MCF 10A (cell line): ENCODE measurements around the gene MAPK1IP1L. TPM values are rescaled to one million over a fixed set of nuclear protein-coding genes. Genes with fewer than 3 reads are reported as not detected.

ENCODE experiments used
- BruUV-seq: library from RNA; stranded (reverse); fragments of 400-500 nt; replicated peaks from 2 replicates; lab custom pipeline; 2021; lab: Mats Ljungman, UMichigan
- CTCF ChIA-PET: fragments of 300-600 bp; sonication (Branson Sonifier 250); formaldehyde crosslinking; extraction: SDS; loops from one replicate; lab custom pipeline; 2021; ENCODE audit warnings: antibody characterized with exemption, inconsistent platforms; lab: Yijun Ruan, JAX
- POLR2A ChIA-PET: fragments of 300-600, 350-650 bp; sonication (Branson Sonifier 250); formaldehyde crosslinking; extraction: SDS; loops from one replicate; lab custom pipeline; 2020; ENCODE audit warnings: antibody characterized with exemption, inconsistent platforms; lab: Yijun Ruan, JAX
- DNase-seq: peaks from one replicate; pipeline ENCODE4 v3.0.0-alpha.2; 2018; ENCODE audit not compliant: unreplicated experiment
- H3K27ac Mint-ChIP-seq: one replicate; pipeline ENCODE4 v1.8.0; 2022; ENCODE audit warnings: mild to moderate bottlenecking, low read depth, mixed read lengths; ENCODE audit not compliant: unreplicated experiment
- H3K27me3 Mint-ChIP-seq: one replicate; pipeline ENCODE4 v1.8.0; 2022; ENCODE audit warnings: mixed read lengths; ENCODE audit not compliant: insufficient read depth, unreplicated experiment
- H3K36me3 Mint-ChIP-seq: one replicate; pipeline ENCODE4 v1.8.0; 2022; ENCODE audit warnings: mild to moderate bottlenecking, moderate library complexity, mixed read lengths; ENCODE audit not compliant: insufficient read depth, unreplicated experiment
- H3K4me1 Mint-ChIP-seq: one replicate; pipeline ENCODE4 v1.8.0; 2022; ENCODE audit warnings: mixed read lengths; ENCODE audit not compliant: insufficient read depth, unreplicated experiment
- H3K4me3 Mint-ChIP-seq: one replicate; pipeline ENCODE4 v1.8.0; 2022; ENCODE audit warnings: mild to moderate bottlenecking, moderate library complexity, mixed read lengths; ENCODE audit not compliant: unreplicated experiment
- H3K9me3 Mint-ChIP-seq: one replicate; pipeline ENCODE4 v1.8.0; 2022; ENCODE audit warnings: mixed read lengths; ENCODE audit not compliant: unreplicated experiment
- CTCF ChIP-seq: fragments of 200-600 bp; IDR thresholded peaks from one replicate; pipeline ENCODE4 v1.8.0; 2022; ENCODE audit warnings: antibody characterized with exemption, mild to moderate bottlenecking; ENCODE audit not compliant: unreplicated experiment
- intact Hi-C: fragments of 100-400 bp; cut with micrococcal nuclease; formaldehyde crosslinking; loops from 2 replicates; pipeline ENCODE4 v1.14.1; 2022
- total RNA-seq: library from RNA; stranded (reverse); gene quantifications from 2 replicates; pipeline ENCODE4 v1.2.3, GENCODE V29; 2022

MAPK1IP1L gene
- total RNA-seq, 1 experiment from 2014 or later = 118 TPM

- TF ChIP-seq CTCF = no peak
- POLR2A ChIA-PET = interaction anchor here (0.6 to 9.3 kb wide), 23 partner anchors 9 to 307 kb away, joined by 3 to 385 read pairs (median 10); partner anchors contain the start of genes LGALS3, MAPK1IP1L, SOCS4 and WDHD1
- BruUV-seq = no TSS peak
- no peak for DNase-seq
- peak overlapping the region; percentile 99 for H3K27ac Mint-ChIP-seq
- intact Hi-C loops = loop anchor here (1.0 kb wide), 1 partner anchor 26 kb away; no protein-coding TSS in a partner anchor
- peak overlapping the region; percentile 81 for H3K4me3 Mint-ChIP-seq
- peaks cover 32% of the 10 kb centered on the region for H3K4me1 Mint-ChIP-seq
- no peaks in the 10 kb centered on the region for H3K36me3 Mint-ChIP-seq
- no peaks in the 10 kb centered on the region for H3K9me3 Mint-ChIP-seq
- CTCF ChIA-PET = interaction anchor here (0.7 to 2.7 kb wide), 9 partner anchors 10 to 57 kb away, joined by 3 to 15 read pairs (median 7); no protein-coding TSS in a partner anchor
- no peaks in the 10 kb centered on the region for H3K27me3 Mint-ChIP-seq
These were observed 52.8 kb downstream of the MAPK1IP1L start for GRCh38 chr14:55103971-55104954.

- Mint-ChIP-seq H3K4me3 (no peak overlapping the region), H3K27me3 (no peaks in the 10 kb centered on the region), H3K36me3 (no peaks in the 10 kb centered on the region), H3K27ac (no peak overlapping the region), H3K9me3 (no peaks in the 10 kb centered on the region), H3K4me1 (peaks cover 32% of the 10 kb centered on the region)
- POLR2A ChIA-PET = interaction anchor here (0.6 to 9.3 kb wide), 6 partner anchors 8 to 89 kb away, joined by 3 to 385 read pairs (median 18); partner anchors contain the start of genes LGALS3 and MAPK1IP1L
- BruUV-seq = no TSS peak
- TF ChIP-seq CTCF = no peak
- DNase-seq = no peak
- intact Hi-C loops = no loop called here
- CTCF ChIA-PET = interaction anchor here (0.8 to 1.2 kb wide), 2 partner anchors 14 to 26 kb away, joined by 3 to 4 read pairs; no protein-coding TSS in a partner anchor
These were observed 54.5 kb downstream of the MAPK1IP1L start for GRCh38 chr14:55105991-55106390.

- ChIA-PET POLR2A (interaction anchor here (0.6 to 9.3 kb wide), 18 partner anchors 8 to 227 kb away, joined by 3 to 385 read pairs (median 6); partner anchors contain the start of genes LGALS3, MAPK1IP1L, SOCS4 and WDHD1), CTCF (interaction anchor here (0.6 to 1.8 kb wide), 5 partner anchors 18 to 541 kb away, joined by 3 to 6 read pairs (median 4); partner anchors contain the start of gene SAMD4A)
- H3K4me3 Mint-ChIP-seq = peak overlapping the region; percentile 61
- no peaks in the 10 kb centered on the region for H3K9me3 Mint-ChIP-seq
- H3K4me1 Mint-ChIP-seq = peaks cover 22% of the 10 kb centered on the region
- TSS peak; percentile 39 for BruUV-seq
- TF ChIP-seq CTCF = no peak
- H3K27ac Mint-ChIP-seq = peak overlapping the region; percentile 99
- no peaks in the 10 kb centered on the region for H3K27me3 Mint-ChIP-seq
- peak; percentile 95 for DNase-seq
- H3K36me3 Mint-ChIP-seq = no peaks in the 10 kb centered on the region
- intact Hi-C loops = loop anchor here (1.0 kb wide), 1 partner anchor 21 kb away; the partner anchor contains the start of gene LGALS3
These were observed 56.5 kb downstream of the MAPK1IP1L start for GRCh38 chr14:55107766-55108554.
